HG02759 (cell line): ENCODE results near the gene CD200.
A peak's percentile ranks its signal among the peaks of the same experiment; 100 is the strongest.
"Not testable (repeated sequence)": the region's sequence is repeated elsewhere in the genome, so short reads cannot be mapped to it uniquely, and the experiment has no call there.

ENCODE experiments used
- ATAC-seq: cut with Tn5 transposase; IDR thresholded peaks from one replicate; pipeline ENCODE4 v1.9.1; 2021; ENCODE audit warnings: mild to moderate bottlenecking, moderate library complexity; ENCODE audit not compliant: unreplicated experiment

Gene CD200

GRCh38 chr3:112382543-112383160, 49.7 kb downstream of the CD200 start:
- no peak for ATAC-seq

- ATAC-seq = no peak
Observed at GRCh38 chr3:112384769-112385168, 51.8 kb downstream of the CD200 start.

GRCh38 chr3:112388972-112389371, 56.0 kb downstream of the CD200 start:
- ATAC-seq = no peak

- no peak for ATAC-seq
Observed at GRCh38 chr3:112389961-112390360, 57.0 kb downstream of the CD200 start.

- peak; percentile 69 for ATAC-seq
Observed at GRCh38 chr3:112390783-112391641, 58.1 kb downstream of the CD200 start.

GRCh38 chr3:112391648-112392047, 58.7 kb downstream of the CD200 start:
- ATAC-seq = peak; percentile 30

GRCh38 chr3:112392393-112393359, 59.7 kb downstream of the CD200 start:
- ATAC-seq = no peak

GRCh38 chr3:112393360-112393728, 60.4 kb downstream of the CD200 start:
- no peak for ATAC-seq

- no peak for ATAC-seq
Observed at GRCh38 chr3:112394003-112394640, 61.2 kb downstream of the CD200 start.

GRCh38 chr3:112395181-112395895, 62.4 kb downstream of the CD200 start:
- ATAC-seq = no peak

- no peak for ATAC-seq
Observed at GRCh38 chr3:112395896-112396290, 62.9 kb downstream of the CD200 start.

GRCh38 chr3:112397556-112397955, 64.6 kb downstream of the CD200 start:
- ATAC-seq = no peak

- no peak for ATAC-seq
Observed at GRCh38 chr3:112399064-112399463, 66.1 kb downstream of the CD200 start.

- ATAC-seq = not testable (repeated sequence)
Observed at GRCh38 chr3:112399554-112399953, 66.6 kb downstream of the CD200 start.

GRCh38 chr3:112400317-112400716, 67.4 kb downstream of the CD200 start:
- not testable (repeated sequence) for ATAC-seq

GRCh38 chr3:112401617-112402016, 68.7 kb downstream of the CD200 start:
- no peak for ATAC-seq

GRCh38 chr3:112403103-112403502, 70.1 kb downstream of the CD200 start:
- ATAC-seq = no peak

GRCh38 chr3:112404924-112405549, 72.1 kb downstream of the CD200 start:
- ATAC-seq = not testable (repeated sequence)

- ATAC-seq = no peak
Observed at GRCh38 chr3:112405845-112406244, 72.9 kb downstream of the CD200 start.
